Measurements from ENCODE around the gene FARSB. TPM values are rescaled to one million over a fixed set of nuclear protein-coding genes. Genes with fewer than 3 reads are reported as not detected.

The FARSB gene
- total and polyA plus RNA-seq, 7 experiments from 2014 or later: 10.5 to 31.8 (median 16.5) TPM

GRCh38 chr2:222545823-222546795 is 109.8 kb downstream of the FARSB start:
- ChIA-PET CTCF (no interaction called here), POLR2A (no interaction called here)
- Mint-ChIP-seq H3K4me3 (no peak overlapping the region), H3K36me3 (no peaks in the 10 kb centered on the region), H3K4me1 (no peaks in the 10 kb centered on the region), H3K27me3 (peaks cover 7 to 50% (median 21%) of the 10 kb centered on the region in 5 donors), H3K27ac (no peak overlapping the region), H3K9me3 (no peaks in the 10 kb centered on the region)
- Histone ChIP-seq H3K27me3 (ENCODE audit: control insufficient read depth in 2 of 2, insufficient read depth in 2 of 2, low read length in 2 of 2) (no peaks in the 10 kb centered on the region), H3K36me3 (ENCODE audit: control insufficient read depth in 2 of 3, insufficient read depth in 3 of 3, low read length in 3 of 3) (no peaks in the 10 kb centered on the region), H3K9me3 (ENCODE audit: control insufficient read depth in 2 of 3, low read length in 3 of 3) (no peaks in the 10 kb centered on the region), H3K4me1 (ENCODE audit: control insufficient read depth in 2 of 2, insufficient read depth in 2 of 2, low read length in 2 of 2) (no peaks in the 10 kb centered on the region), H3K4me3 (ENCODE audit: low read length) (no peak overlapping the region), H3K27ac (ENCODE audit: low read depth, low read length) (no peak overlapping the region)
- no peak for ATAC-seq
- no peak for DNase-seq
- intact Hi-C loops (cut with micrococcal nuclease): no loop called here

DNA sequence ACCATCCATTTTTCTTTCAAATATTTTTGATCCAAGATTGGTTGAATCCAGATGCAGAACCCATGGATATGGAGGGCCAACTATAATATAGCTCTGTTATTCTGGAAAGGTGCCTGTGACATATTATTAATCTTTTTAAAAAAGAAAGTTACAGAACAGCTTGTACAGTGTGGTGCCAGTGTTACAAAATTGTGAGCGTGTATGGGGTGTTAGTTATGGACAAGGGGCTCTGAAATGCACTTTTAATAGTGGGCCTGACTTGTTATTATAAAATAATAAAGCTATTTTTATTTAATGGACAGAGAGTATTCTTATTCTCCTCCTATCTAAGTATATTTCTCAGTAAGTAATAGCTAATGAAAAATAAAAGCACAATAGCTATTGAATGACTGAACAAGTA is 111.2 kb downstream of the FARSB start:
- Histone ChIP-seq H3K4me3 (ENCODE audit: low read length) (no peak overlapping the region), H3K4me1 (ENCODE audit: control insufficient read depth in 2 of 2, insufficient read depth in 2 of 2, low read length in 2 of 2) (no peaks in the 10 kb centered on the region), H3K9me3 (ENCODE audit: control insufficient read depth in 2 of 3, low read length in 3 of 3) (no peaks in the 10 kb centered on the region), H3K27ac (ENCODE audit: low read depth, low read length) (no peak overlapping the region), H3K27me3 (ENCODE audit: control insufficient read depth in 2 of 2, insufficient read depth in 2 of 2, low read length in 2 of 2) (no peaks in the 10 kb centered on the region), H3K36me3 (ENCODE audit: control insufficient read depth in 2 of 3, insufficient read depth in 3 of 3, low read length in 3 of 3) (no peaks in the 10 kb centered on the region)
- peaks cover 0 to 1% (median 0%) of the 10 kb centered on the region in 11 donors for H3K9me3 Mint-ChIP-seq
- POLR2A ChIA-PET: no interaction called here
- DNase-seq: no peak
- no peak overlapping the region for H3K27ac Mint-ChIP-seq
- no peaks in the 10 kb centered on the region for H3K4me1 Mint-ChIP-seq
- H3K4me3 Mint-ChIP-seq: no peak overlapping the region
- peaks cover 5 to 44% (median 19%) of the 10 kb centered on the region in 5 donors for H3K27me3 Mint-ChIP-seq
- intact Hi-C loops (cut with micrococcal nuclease): no loop called here
- ATAC-seq: no peak
- CTCF ChIA-PET: no interaction called here
- no peaks in the 10 kb centered on the region for H3K36me3 Mint-ChIP-seq

DNA sequence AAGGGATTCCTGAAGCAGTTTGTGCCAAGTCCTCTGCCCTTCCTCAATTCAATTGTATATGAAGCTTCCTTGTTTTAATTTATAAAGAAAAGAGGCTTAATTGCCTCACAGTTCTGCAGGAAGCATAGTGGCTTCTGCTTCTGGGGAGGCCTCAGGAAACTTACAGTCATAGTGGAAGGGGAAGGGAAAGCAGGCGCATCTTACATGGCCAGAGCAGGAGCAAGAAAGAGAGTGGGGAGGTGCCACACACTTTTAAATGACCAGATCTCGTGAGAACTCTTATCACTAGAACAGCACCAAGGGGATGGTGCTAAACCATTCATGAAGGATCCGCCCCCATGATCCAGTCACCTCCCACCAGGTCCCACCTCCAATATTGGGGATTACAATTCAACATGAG is 117.4 kb downstream of the FARSB start:
- DNase-seq (no peak), ATAC-seq (no peak)
- Histone ChIP-seq H3K9me3 (ENCODE audit: control insufficient read depth in 2 of 3, low read length in 3 of 3) (no peaks in the 10 kb centered on the region), H3K4me1 (ENCODE audit: control insufficient read depth in 2 of 2, insufficient read depth in 2 of 2, low read length in 2 of 2) (no peaks in the 10 kb centered on the region), H3K36me3 (ENCODE audit: control insufficient read depth in 2 of 3, insufficient read depth in 3 of 3, low read length in 3 of 3) (no peaks in the 10 kb centered on the region), H3K4me3 (ENCODE audit: low read length) (no peak overlapping the region), H3K27ac (ENCODE audit: low read depth, low read length) (no peak overlapping the region), H3K27me3 (ENCODE audit: control insufficient read depth in 2 of 2, insufficient read depth in 2 of 2, low read length in 2 of 2) (no peaks in the 10 kb centered on the region)
- Mint-ChIP-seq H3K27me3 (peaks cover 4 to 40% (median 19%) of the 10 kb centered on the region in 5 donors), H3K36me3 (no peaks in the 10 kb centered on the region), H3K4me1 (no peaks in the 10 kb centered on the region), H3K27ac (no peak overlapping the region), H3K4me3 (no peak overlapping the region), H3K9me3 (peaks cover 0 to 1% (median 0%) of the 10 kb centered on the region in 11 donors)
- intact Hi-C loops (cut with micrococcal nuclease): no loop called here
- POLR2A ChIA-PET: no interaction called here
- CTCF ChIA-PET: no interaction called here

DNA sequence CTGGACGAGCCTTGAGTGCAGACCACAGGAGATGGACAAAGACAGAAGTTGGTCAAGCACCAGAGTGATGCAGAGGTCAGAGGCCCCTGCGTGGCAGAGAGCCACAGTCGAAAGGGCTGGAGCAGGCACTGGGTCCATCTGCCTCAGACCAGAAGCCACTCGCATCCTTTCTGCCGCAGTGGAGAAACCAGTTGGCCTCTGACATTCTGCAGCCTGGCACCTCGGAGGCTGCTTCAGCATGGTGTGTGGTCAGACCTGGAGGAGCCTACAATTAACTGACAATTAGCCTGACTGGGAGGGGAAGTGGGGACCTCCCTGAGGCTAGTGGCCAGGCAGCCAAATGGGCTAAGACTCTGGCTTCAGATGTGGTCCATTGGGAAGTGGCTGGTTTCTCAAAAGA is 120.4 kb downstream of the FARSB start:
- Mint-ChIP-seq H3K27ac (no peak overlapping the region), H3K9me3 (no peaks in the 10 kb centered on the region), H3K27me3 (peaks cover 2 to 24% (median 12%) of the 10 kb centered on the region in 5 donors), H3K4me3 (no peak overlapping the region), H3K36me3 (no peaks in the 10 kb centered on the region), H3K4me1 (no peaks in the 10 kb centered on the region)
- no peaks in the 10 kb centered on the region for H3K27me3 ChIP-seq (ENCODE audit: control insufficient read depth in 2 of 2, insufficient read depth in 2 of 2, low read length in 2 of 2)
- intact Hi-C loops (cut with micrococcal nuclease): no loop called here
- H3K9me3 ChIP-seq (ENCODE audit: control insufficient read depth in 2 of 3, low read length in 3 of 3): no peaks in the 10 kb centered on the region
- no peak overlapping the region for H3K4me3 ChIP-seq (ENCODE audit: low read length)
- ChIA-PET POLR2A (no interaction called here), CTCF (interaction anchor here (0.6 kb wide), 1 partner anchor 198 kb away, joined by 3 read pairs; no protein-coding TSS in a partner anchor)
- no peak overlapping the region for H3K27ac ChIP-seq (ENCODE audit: low read depth, low read length)
- no peaks in the 10 kb centered on the region for H3K36me3 ChIP-seq (ENCODE audit: control insufficient read depth in 2 of 3, insufficient read depth in 3 of 3, low read length in 3 of 3)
- no peak for ATAC-seq
- DNase-seq: no peak
- H3K4me1 ChIP-seq (ENCODE audit: control insufficient read depth in 2 of 2, insufficient read depth in 2 of 2, low read length in 2 of 2): no peaks in the 10 kb centered on the region

DNA sequence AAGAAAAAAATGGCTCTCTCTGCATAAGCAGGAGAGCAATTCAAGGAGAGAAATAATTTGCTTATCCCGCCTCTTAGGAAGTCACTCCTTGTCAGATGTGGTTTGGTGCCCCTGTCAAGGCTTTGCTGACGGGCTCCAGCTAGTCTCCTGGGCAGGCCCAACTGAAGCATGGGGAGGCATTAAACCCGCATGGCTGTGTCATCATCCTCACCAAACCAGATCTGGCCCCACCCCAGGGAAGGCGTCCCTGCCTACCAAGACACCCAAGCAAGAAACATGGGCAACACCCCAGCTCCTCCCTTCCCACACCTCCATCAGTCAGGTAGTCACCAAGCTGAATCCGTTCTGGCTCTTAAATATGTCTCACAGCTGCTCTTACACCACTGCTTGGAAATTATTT is 123.6 kb downstream of the FARSB start:
- H3K4me1 ChIP-seq (ENCODE audit: control insufficient read depth in 2 of 2, insufficient read depth in 2 of 2, low read length in 2 of 2): no peaks in the 10 kb centered on the region
- POLR2A ChIA-PET: no interaction called here
- peaks cover 0 to 17% (median 10%) of the 10 kb centered on the region in 5 donors for H3K27me3 Mint-ChIP-seq
- no peak overlapping the region for H3K4me3 Mint-ChIP-seq
- no peaks in the 10 kb centered on the region for H3K27me3 ChIP-seq (ENCODE audit: control insufficient read depth in 2 of 2, insufficient read depth in 2 of 2, low read length in 2 of 2)
- DNase-seq: no peak
- H3K36me3 Mint-ChIP-seq: no peaks in the 10 kb centered on the region
- no peak for ATAC-seq
- intact Hi-C loops (cut with micrococcal nuclease): no loop called here
- CTCF ChIA-PET: no interaction called here
- no peak overlapping the region for H3K27ac Mint-ChIP-seq
- no peaks in the 10 kb centered on the region for H3K9me3 Mint-ChIP-seq
- no peak overlapping the region for H3K4me3 ChIP-seq (ENCODE audit: low read length)
- no peak overlapping the region for H3K27ac ChIP-seq (ENCODE audit: low read depth, low read length)
- no peaks in the 10 kb centered on the region for H3K36me3 ChIP-seq (ENCODE audit: control insufficient read depth in 2 of 3, insufficient read depth in 3 of 3, low read length in 3 of 3)
- H3K9me3 ChIP-seq (ENCODE audit: control insufficient read depth in 2 of 3, low read length in 3 of 3): no peaks in the 10 kb centered on the region
- H3K4me1 Mint-ChIP-seq: no peaks in the 10 kb centered on the region

DNA sequence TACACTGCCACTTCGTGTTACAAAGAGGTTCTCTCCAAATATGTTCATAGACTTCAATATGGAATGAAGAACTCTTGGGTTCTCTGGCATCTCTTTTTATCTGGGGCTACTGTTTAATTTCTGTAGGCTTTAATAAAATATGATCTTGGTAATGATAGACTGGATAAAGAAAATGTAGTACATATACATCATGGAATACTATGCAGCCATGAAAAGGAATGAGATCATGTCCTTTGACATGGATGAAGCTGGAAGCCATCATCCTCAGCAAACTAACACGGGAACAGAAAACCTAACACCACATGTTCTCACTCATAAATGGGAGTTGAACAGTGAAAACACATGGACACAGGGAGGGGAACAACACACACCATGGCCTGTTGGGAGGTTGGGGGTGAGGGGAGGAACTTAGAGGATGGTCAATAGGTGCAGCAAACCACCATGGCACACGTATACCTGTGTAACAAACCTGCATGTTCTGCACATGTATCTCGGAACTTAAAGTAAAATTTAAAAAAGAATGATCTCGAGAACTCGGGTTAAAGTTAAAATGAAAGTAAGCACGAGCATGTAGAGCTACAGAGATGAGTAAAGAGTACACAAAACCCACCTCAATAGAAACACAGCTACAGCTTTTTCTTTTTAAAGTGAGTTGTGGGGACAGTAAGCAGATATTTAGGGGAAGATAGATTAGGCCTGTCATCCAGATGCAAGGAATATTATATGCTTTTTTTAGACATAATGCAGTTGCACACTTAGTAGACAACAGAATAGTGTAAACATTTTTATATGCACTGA is 129.2 kb downstream of the FARSB start:
- Mint-ChIP-seq H3K27me3 (no peaks in the 10 kb centered on the region), H3K27ac (no peak overlapping the region), H3K4me3 (no peak overlapping the region), H3K9me3 (peaks cover 0 to 3% (median 0%) of the 10 kb centered on the region in 11 donors), H3K4me1 (no peaks in the 10 kb centered on the region), H3K36me3 (peaks cover 0 to 4% (median 0%) of the 10 kb centered on the region in 5 donors)
- CTCF ChIA-PET: no interaction called here
- no peak overlapping the region for H3K27ac ChIP-seq (ENCODE audit: low read depth, low read length)
- POLR2A ChIA-PET: no interaction called here
- H3K9me3 ChIP-seq (ENCODE audit: control insufficient read depth in 2 of 3, low read length in 3 of 3): no peaks in the 10 kb centered on the region
- no peaks in the 10 kb centered on the region for H3K36me3 ChIP-seq (ENCODE audit: control insufficient read depth in 2 of 3, insufficient read depth in 3 of 3, low read length in 3 of 3)
- H3K4me1 ChIP-seq (ENCODE audit: control insufficient read depth in 2 of 2, insufficient read depth in 2 of 2, low read length in 2 of 2): no peaks in the 10 kb centered on the region
- ATAC-seq (no peak), DNase-seq (no peak)
- H3K27me3 ChIP-seq (ENCODE audit: control insufficient read depth in 2 of 2, insufficient read depth in 2 of 2, low read length in 2 of 2): no peaks in the 10 kb centered on the region
- intact Hi-C loops (cut with micrococcal nuclease): no loop called here
- H3K4me3 ChIP-seq (ENCODE audit: low read length): no peak overlapping the region
